CD4-positive, alpha-beta T cell (primary cell): ENCODE results near the gene GAS6. TPM values are rescaled to one million over a fixed set of nuclear protein-coding genes. Genes with fewer than 3 reads are reported as not detected.

Source experiments
- ATAC-seq: fragments of 200-7000 bp; cut with Tn5 transposase; one replicate; pipeline ENCODE4 v1.10.0; 2022; ENCODE audit warnings: mild to moderate bottlenecking; ENCODE audit not compliant: poor library complexity
- CTCF ChIA-PET: fragments of 350-600 bp; sonication (Branson Sonifier 250); formaldehyde crosslinking; loops from one replicate; lab custom pipeline; 2021; ENCODE audit warnings: antibody characterized with exemption, inconsistent platforms; lab: Charles Lee
- POLR2A ChIA-PET: fragments of 350-600 bp; sonication (Branson Sonifier 250); formaldehyde crosslinking; loops from one replicate; lab custom pipeline; 2021; ENCODE audit warnings: antibody characterized with exemption, inconsistent platforms; lab: Charles Lee
- DNase-seq, 14 experiments: peaks; one replicate each; pipeline ENCODE4 v3.0.0-alpha.2; 2013 to 2020; ENCODE audit warnings: mixed read lengths in 2 of 14
- H3K27ac ChIP-seq, 2 donors: one replicate each; pipeline versions ENCODE4 v1.5.1 to v1.7.0; 2013; ENCODE audit warnings: low read length in 2 of 2, low read depth in 1 of 2, mild to moderate bottlenecking in 1 of 2
- H3K27me3 ChIP-seq, 2 experiments: 1 replicate in 1 of 2; 2 replicates in 1 of 2; pipeline versions ENCODE4 v1.6.1 to v1.7.0; 2013; ENCODE audit warnings: low read length in 2 of 2, control low read depth in 1 of 2, mild to moderate bottlenecking in 1 of 2, moderate library complexity in 1 of 2; ENCODE audit not compliant: insufficient read depth in 2 of 2, control insufficient read depth in 1 of 2
- H3K36me3 ChIP-seq: one replicate; pipeline ENCODE4 v1.6.1; 2013; ENCODE audit warnings: low read length, control low read depth; ENCODE audit not compliant: insufficient read depth
- H3K4me1 ChIP-seq: one replicate; pipeline ENCODE4 v1.6.1; 2013; ENCODE audit warnings: low read length, control low read depth; ENCODE audit not compliant: insufficient read depth
- H3K4me3 ChIP-seq: one replicate; pipeline ENCODE4 v1.5.1; 2013; ENCODE audit warnings: mild to moderate bottlenecking, low read length, moderate library complexity
- H3K9me3 ChIP-seq, 2 experiments: 1 replicate in 1 of 2; 2 replicates in 1 of 2; pipeline versions ENCODE4 v1.6.1 to v1.7.0; 2013; ENCODE audit warnings: low read length in 2 of 2, mild to moderate bottlenecking in 2 of 2, control low read depth in 1 of 2, moderate library complexity in 1 of 2; ENCODE audit not compliant: control insufficient read depth in 1 of 2, insufficient read depth in 1 of 2
- H3K27ac Mint-ChIP-seq: one replicate; pipeline ENCODE4 v1.8.0; 2020; ENCODE audit warnings: mixed read lengths
- H3K27me3 Mint-ChIP-seq: one replicate; pipeline ENCODE4 v1.8.0; 2021; ENCODE audit warnings: mixed read lengths
- H3K36me3 Mint-ChIP-seq: one replicate; pipeline ENCODE4 v1.8.0; 2021; ENCODE audit warnings: low read depth, mixed read lengths
- H3K4me1 Mint-ChIP-seq: one replicate; pipeline ENCODE4 v1.8.0; 2021; ENCODE audit warnings: low read depth, mixed read lengths
- H3K4me3 Mint-ChIP-seq: one replicate; pipeline ENCODE4 v1.8.0; 2020; ENCODE audit warnings: mild to moderate bottlenecking, mixed read lengths
- H3K9me3 Mint-ChIP-seq: one replicate; pipeline ENCODE4 v1.8.0; 2020; ENCODE audit warnings: mixed read lengths
- CTCF ChIP-seq: fragments of 200-600 bp; IDR thresholded peaks from one replicate; pipeline ENCODE4 v1.8.0; 2022; ENCODE audit warnings: antibody characterized with exemption, mild to moderate bottlenecking
- intact Hi-C, 2 experiments: fragments of 100-400 bp; cut with DNase I in 1 of 2; cut with micrococcal nuclease in 1 of 2; formaldehyde crosslinking; loops; one replicate each; pipeline versions ENCODE4 v1.15.1 to v1.9.0; 2023 to 2025; cut with DNase I, micrococcal nuclease
- total RNA-seq, 174 experiments: library from RNA in 2 of 174; stranded (reverse) in 2 of 174; gene quantifications; one replicate each; pipeline ENCODE4 v1.2.3 and lab custom pipeline; 2021 to 2026

Gene GAS6
- total RNA-seq, 2 experiments from 2014 or later = 0.52 to 1.0 TPM

GRCh38 chr13:113777311-113778260 lies 86.3 kb downstream of the GAS6 start:
- Mint-ChIP-seq H3K4me1 (no peaks in the 10 kb centered on the region), H3K27me3 (peaks cover 18% of the 10 kb centered on the region), H3K36me3 (no peaks in the 10 kb centered on the region), H3K4me3 (no peak overlapping the region), H3K9me3 (no peaks in the 10 kb centered on the region), H3K27ac (no peak overlapping the region)
- peaks cover 0 to 24% of the 10 kb centered on the region in 2 experiments for H3K9me3 ChIP-seq
- POLR2A ChIA-PET = no interaction called here
- CTCF ChIA-PET = no interaction called here
- TF ChIP-seq CTCF = no peak
- no peaks in the 10 kb centered on the region for H3K4me1 ChIP-seq
- no peak overlapping the region for H3K27ac ChIP-seq
- no peaks in the 10 kb centered on the region for H3K36me3 ChIP-seq
- ATAC-seq = no peak
- DNase-seq = no peak
- intact Hi-C loops = no loop called here
- peaks cover 0 to 15% of the 10 kb centered on the region in 2 experiments for H3K27me3 ChIP-seq
- no peak overlapping the region for H3K4me3 ChIP-seq

GRCh38 chr13:113776231-113777125 lies 87.4 kb downstream of the GAS6 start:
- no peak for TF ChIP-seq CTCF
- peaks cover 2% of the 10 kb centered on the region for H3K9me3 Mint-ChIP-seq
- H3K4me3 Mint-ChIP-seq = no peak overlapping the region
- CTCF ChIA-PET = no interaction called here
- H3K27ac Mint-ChIP-seq = no peak overlapping the region
- peaks cover 18% of the 10 kb centered on the region for H3K27me3 Mint-ChIP-seq
- H3K4me1 ChIP-seq = no peaks in the 10 kb centered on the region
- ATAC-seq = no peak
- H3K27ac ChIP-seq = no peak overlapping the region
- H3K27me3 ChIP-seq = peaks cover 0 to 15% of the 10 kb centered on the region in 2 experiments
- H3K36me3 ChIP-seq = no peaks in the 10 kb centered on the region
- no peak for DNase-seq
- no peaks in the 10 kb centered on the region for H3K4me1 Mint-ChIP-seq
- H3K4me3 ChIP-seq = no peak overlapping the region
- peaks cover 0 to 24% of the 10 kb centered on the region in 2 experiments for H3K9me3 ChIP-seq
- H3K36me3 Mint-ChIP-seq = no peaks in the 10 kb centered on the region
- POLR2A ChIA-PET = no interaction called here
- intact Hi-C loops = no loop called here

GRCh38 chr13:113775451-113776145 lies 88.3 kb downstream of the GAS6 start:
- no peak overlapping the region for H3K27ac Mint-ChIP-seq
- H3K9me3 Mint-ChIP-seq = peaks cover 2% of the 10 kb centered on the region
- peaks cover 17% of the 10 kb centered on the region for H3K27me3 Mint-ChIP-seq
- no peaks in the 10 kb centered on the region for H3K4me1 Mint-ChIP-seq
- H3K36me3 Mint-ChIP-seq = no peaks in the 10 kb centered on the region
- Histone ChIP-seq H3K27ac (no peak overlapping the region), H3K36me3 (no peaks in the 10 kb centered on the region), H3K4me1 (no peaks in the 10 kb centered on the region), H3K4me3 (no peak overlapping the region), H3K27me3 (peaks cover 0 to 15% of the 10 kb centered on the region in 2 experiments), H3K9me3 (peaks cover 0 to 24% of the 10 kb centered on the region in 2 experiments)
- POLR2A ChIA-PET = no interaction called here
- DNase-seq (no peak), ATAC-seq (no peak)
- no peak for TF ChIP-seq CTCF
- no peak overlapping the region for H3K4me3 Mint-ChIP-seq
- CTCF ChIA-PET = no interaction called here
- intact Hi-C loops = no loop called here
